ENCODE data around the gene CSAG3. TPM values are rescaled to one million over a fixed set of nuclear protein-coding genes. Genes with fewer than 3 reads are reported as not detected.
"Not testable (repeated sequence)": the region's sequence is repeated elsewhere in the genome, so short reads cannot be mapped to it uniquely, and the experiment has no call there.

Gene CSAG3
- total RNA-seq, 1 experiment from 2014 or later: not detected

- H3K4me3 Mint-ChIP-seq (ENCODE audit: unreplicated experiment); H3K36me3 Mint-ChIP-seq (ENCODE audit: insufficient read depth, unreplicated experiment); H3K4me1 Mint-ChIP-seq (ENCODE audit: insufficient read depth, unreplicated experiment); H3K9me3 Mint-ChIP-seq (ENCODE audit: unreplicated experiment); H3K27ac Mint-ChIP-seq (ENCODE audit: low read depth, unreplicated experiment); CTCF ChIA-PET; BruUV-seq (replicated peaks); intact Hi-C loops (cut with micrococcal nuclease); POLR2A ChIA-PET; DNase-seq (ENCODE audit: unreplicated experiment); H3K27me3 Mint-ChIP-seq (ENCODE audit: insufficient read depth, unreplicated experiment): not testable (repeated sequence)
These were observed 2.6 kb downstream of the CSAG3 start for GRCh38 chrX:152761582-152761981.

GRCh38 chrX:152766562-152766961 is 7.5 kb downstream of the CSAG3 start:
- CTCF ChIA-PET; BruUV-seq (replicated peaks); POLR2A ChIA-PET; H3K36me3 Mint-ChIP-seq (ENCODE audit: insufficient read depth, unreplicated experiment); H3K9me3 Mint-ChIP-seq (ENCODE audit: unreplicated experiment); intact Hi-C loops (cut with micrococcal nuclease); H3K4me3 Mint-ChIP-seq (ENCODE audit: unreplicated experiment); H3K4me1 Mint-ChIP-seq (ENCODE audit: insufficient read depth, unreplicated experiment); H3K27me3 Mint-ChIP-seq (ENCODE audit: insufficient read depth, unreplicated experiment); H3K27ac Mint-ChIP-seq (ENCODE audit: low read depth, unreplicated experiment); DNase-seq (ENCODE audit: unreplicated experiment): not testable (repeated sequence)

- H3K9me3 Mint-ChIP-seq (ENCODE audit: unreplicated experiment): not testable (repeated sequence)
These were observed 10.7 kb downstream of the CSAG3 start, which contains the start of gene MAGEA6 for GRCh38 chrX:152769549-152770289. MAGEA6 (minus strand) TSS chrX:152769689; CDS start chrX:152767650, 2,039 bp downstream.

GRCh38 chrX:152787062-152787461 is 28.0 kb downstream of the CSAG3 start:
- H3K27ac Mint-ChIP-seq (ENCODE audit: low read depth, unreplicated experiment); H3K27me3 Mint-ChIP-seq (ENCODE audit: insufficient read depth, unreplicated experiment); POLR2A ChIA-PET; intact Hi-C loops (cut with micrococcal nuclease); H3K9me3 Mint-ChIP-seq (ENCODE audit: unreplicated experiment); H3K4me3 Mint-ChIP-seq (ENCODE audit: unreplicated experiment); H3K36me3 Mint-ChIP-seq (ENCODE audit: insufficient read depth, unreplicated experiment); H3K4me1 Mint-ChIP-seq (ENCODE audit: insufficient read depth, unreplicated experiment); DNase-seq (ENCODE audit: unreplicated experiment); BruUV-seq (replicated peaks); CTCF ChIA-PET: not testable (repeated sequence)

More at GRCh38 chrX:152769549-152770289, 10.7 kb downstream of the CSAG3 start, which contains the start of gene MAGEA6:
- CTCF ChIA-PET; H3K36me3 Mint-ChIP-seq (ENCODE audit: insufficient read depth, unreplicated experiment); POLR2A ChIA-PET; DNase-seq (ENCODE audit: unreplicated experiment); intact Hi-C loops (cut with micrococcal nuclease); BruUV-seq (replicated peaks); H3K27me3 Mint-ChIP-seq (ENCODE audit: insufficient read depth, unreplicated experiment); H3K4me3 Mint-ChIP-seq (ENCODE audit: unreplicated experiment); H3K27ac Mint-ChIP-seq (ENCODE audit: low read depth, unreplicated experiment); H3K4me1 Mint-ChIP-seq (ENCODE audit: insufficient read depth, unreplicated experiment): not testable (repeated sequence)

GRCh38 chrX:152798945-152799344 is 39.9 kb downstream of the CSAG3 start:
- BruUV-seq (replicated peaks): no TSS peak
- CTCF ChIA-PET: interaction anchor here (0.6 to 1.0 kb wide), 2 partner anchors 15 to 1008 kb away, joined by 3 to 4 read pairs; no protein-coding TSS in a partner anchor
- no peak for TF ChIP-seq CTCF (IDR thresholded peaks at IDR 0.05; ENCODE audit: unreplicated experiment)
- peaks cover 6% of the 10 kb centered on the region for H3K4me1 Mint-ChIP-seq (ENCODE audit: insufficient read depth, unreplicated experiment)
- DNase-seq (ENCODE audit: unreplicated experiment): no peak
- H3K27ac Mint-ChIP-seq (ENCODE audit: low read depth, unreplicated experiment): no peak overlapping the region
- POLR2A ChIA-PET: interaction anchor here (0.6 kb wide), 1 partner anchor 522 kb away, joined by 3 read pairs; no protein-coding TSS in a partner anchor
- intact Hi-C loops (cut with micrococcal nuclease): no loop called here
- H3K36me3 Mint-ChIP-seq (ENCODE audit: insufficient read depth, unreplicated experiment): no peaks in the 10 kb centered on the region
- no peaks in the 10 kb centered on the region for H3K9me3 Mint-ChIP-seq (ENCODE audit: unreplicated experiment)
- H3K4me3 Mint-ChIP-seq (ENCODE audit: unreplicated experiment): no peak overlapping the region
- H3K27me3 Mint-ChIP-seq (ENCODE audit: insufficient read depth, unreplicated experiment): no peaks in the 10 kb centered on the region

GRCh38 chrX:152806035-152806434 is 47.0 kb downstream of the CSAG3 start:
- TF ChIP-seq CTCF (IDR thresholded peaks at IDR 0.05; ENCODE audit: unreplicated experiment): no peak
- Mint-ChIP-seq H3K27me3 (ENCODE audit: insufficient read depth, unreplicated experiment) (no peaks in the 10 kb centered on the region), H3K4me3 (ENCODE audit: unreplicated experiment) (no peak overlapping the region), H3K9me3 (ENCODE audit: unreplicated experiment) (peaks cover 7% of the 10 kb centered on the region), H3K4me1 (ENCODE audit: insufficient read depth, unreplicated experiment) (peaks cover 6% of the 10 kb centered on the region), H3K27ac (ENCODE audit: low read depth, unreplicated experiment) (no peak overlapping the region), H3K36me3 (ENCODE audit: insufficient read depth, unreplicated experiment) (no peaks in the 10 kb centered on the region)
- ChIA-PET CTCF (interaction anchor here (0.6 to 2.0 kb wide), 2 partner anchors 11 to 1617 kb away, joined by 8 to 9 read pairs; no protein-coding TSS in a partner anchor), POLR2A (no interaction called here)
- no peak for DNase-seq (ENCODE audit: unreplicated experiment)
- intact Hi-C loops (cut with micrococcal nuclease): no loop called here
- no TSS peak for BruUV-seq (replicated peaks)

Data from MCF 10A (cell line).